K562 (cell line): ENCODE measurements around the gene GSTM2. TPM values are rescaled to one million over a fixed set of nuclear protein-coding genes. Genes with fewer than 3 reads are reported as not detected.
A peak's percentile ranks its signal among the peaks of the same experiment; 100 is the strongest.

ENCODE experiments used
- ARID1B ChIP-seq: fragments of 450-650 bp; IDR thresholded peaks from 2 replicates; pipeline ENCODE4 v1.6.1; 2016; ENCODE audit warnings: antibody characterized with exemption, mild to moderate bottlenecking, inconsistent platforms
- CHCHD3 ChIP-seq: fragments of 250-450 bp; sonication (Bioruptor Pico); IDR thresholded peaks from 2 replicates; pipeline ENCODE4 v2.1.2; 2022; ENCODE audit warnings: mild to moderate bottlenecking
- CXXC5 ChIP-seq: fragments of 250-450 bp; sonication (Bioruptor Pico); IDR thresholded peaks from 2 replicates; pipeline ENCODE4 v1.8.0; 2022; ENCODE audit warnings: inconsistent platforms, mild to moderate bottlenecking, moderate library complexity
- DACH1 ChIP-seq: fragments of 450-650 bp; IDR thresholded peaks from 2 replicates; pipeline ENCODE4 v1.6.1; 2018; ENCODE audit not compliant: partially characterized antibody
- EP300 ChIP-seq: IDR thresholded peaks from 2 replicates; pipeline ENCODE4 v1.6.1; 2012; ENCODE audit warnings: low read length, improper control_type of control experiment
- NFATC3 ChIP-seq: fragments of 450-650 bp; IDR thresholded peaks from 2 replicates; pipeline ENCODE4 v1.6.1; 2017; ENCODE audit warnings: mild to moderate bottlenecking
- NR2C1 ChIP-seq, 2 experiments: fragments of 450-650 bp; IDR thresholded peaks; 2 replicates each; pipeline ENCODE4 v1.6.1; 2017; ENCODE audit warnings: mild to moderate bottlenecking in 2 of 2, antibody characterized with exemption in 1 of 2, inconsistent platforms in 1 of 2, missing compliant biosample characterization in 1 of 2, missing genetic modification characterization in 1 of 2
- TSC22D4 ChIP-seq: fragments of 450-650 bp; IDR thresholded peaks from 2 replicates; pipeline ENCODE4 v1.6.1; 2016; ENCODE audit warnings: missing genetic modification characterization, missing biosample characterization, control low read depth
- ZBTB33 ChIP-seq: sonication (generic); formaldehyde crosslinking; IDR thresholded peaks from 2 replicates; pipeline ENCODE4 v1.8.1; 2023; ENCODE audit warnings: mild to moderate bottlenecking, missing genetic modification reagents
- ZNF408 ChIP-seq: fragments of 250-450 bp; sonication (Bioruptor Pico); IDR thresholded peaks from 2 replicates; pipeline ENCODE4 v1.4.0; 2020; ENCODE audit warnings: low read depth, mild to moderate bottlenecking, moderate library complexity
- polyA plus RNA-seq, 8 experiments: library from polyadenylated mRNA; depleted of rRNA in 4 of 8; stranded (reverse) in 5 of 8; unstranded in 3 of 8; fragments of >200 nt; fragmentation: Nextera tagmentation in 2 of 8; fragmentation: Illumina TruSeq in 1 of 8; extraction: Ambion mirVana in 2 of 8; extraction: Trizol in 1 of 8; gene quantifications; 2 replicates each; pipeline versions ENCODE4 v1.2.1 to v1.2.3, GENCODE V29; 2011 to 2014; ENCODE audit warnings: inconsistent platforms in 1 of 8, missing spikeins in 1 of 8
- total RNA-seq, 7 experiments: library from RNA; depleted of rRNA in 6 of 7; stranded (reverse); fragments of >200 nt in 6 of 7; fragmentation: Illumina TruSeq in 2 of 7; extraction: Trizol in 2 of 7; gene quantifications; 2 replicates each; pipeline versions ENCODE4 v1.2.1 to v1.2.3, GENCODE V29; 2011 to 2021; ENCODE audit warnings: low replicate concordance in 1 of 7
- TF ChIP-seq, protein P1 (sequence below), 2 experiments: fragments of 450-650 bp; IDR thresholded peaks; 2 replicates each; pipeline ENCODE4 v1.6.1; 2016; ENCODE audit warnings: mild to moderate bottlenecking in 2 of 2, borderline replicate concordance in 1 of 2, low read depth in 1 of 2, moderate library complexity in 1 of 2
- TF ChIP-seq, protein P2 (sequence below): fragments of 250-450 bp; sonication (Bioruptor Pico); IDR thresholded peaks from 2 replicates; pipeline ENCODE4 v1.8.0; 2021; ENCODE audit warnings: mild to moderate bottlenecking, moderate library complexity
- TF ChIP-seq, protein P3 (sequence below): fragments of 450-650 bp; IDR thresholded peaks from 2 replicates; pipeline ENCODE4 v1.6.1; 2016
- TF ChIP-seq, protein P4 (sequence below): sonication (generic); formaldehyde crosslinking; IDR thresholded peaks from 2 replicates; pipeline ENCODE4 v1.8.0; 2022; ENCODE audit warnings: mild to moderate bottlenecking, missing genetic modification reagents

Gene GSTM2
- total and polyA plus RNA-seq, 9 of the 15 experiments (the other 6 are each of a cell fraction or from before 2014, with no cell fraction given), result 1.6 to 15.1 (median 6.8) TPM

GRCh38 chr1:109719337-109719837, 51.5 kb downstream of the GSTM2 start (continued):
- TF ChIP-seq, protein P1, sequence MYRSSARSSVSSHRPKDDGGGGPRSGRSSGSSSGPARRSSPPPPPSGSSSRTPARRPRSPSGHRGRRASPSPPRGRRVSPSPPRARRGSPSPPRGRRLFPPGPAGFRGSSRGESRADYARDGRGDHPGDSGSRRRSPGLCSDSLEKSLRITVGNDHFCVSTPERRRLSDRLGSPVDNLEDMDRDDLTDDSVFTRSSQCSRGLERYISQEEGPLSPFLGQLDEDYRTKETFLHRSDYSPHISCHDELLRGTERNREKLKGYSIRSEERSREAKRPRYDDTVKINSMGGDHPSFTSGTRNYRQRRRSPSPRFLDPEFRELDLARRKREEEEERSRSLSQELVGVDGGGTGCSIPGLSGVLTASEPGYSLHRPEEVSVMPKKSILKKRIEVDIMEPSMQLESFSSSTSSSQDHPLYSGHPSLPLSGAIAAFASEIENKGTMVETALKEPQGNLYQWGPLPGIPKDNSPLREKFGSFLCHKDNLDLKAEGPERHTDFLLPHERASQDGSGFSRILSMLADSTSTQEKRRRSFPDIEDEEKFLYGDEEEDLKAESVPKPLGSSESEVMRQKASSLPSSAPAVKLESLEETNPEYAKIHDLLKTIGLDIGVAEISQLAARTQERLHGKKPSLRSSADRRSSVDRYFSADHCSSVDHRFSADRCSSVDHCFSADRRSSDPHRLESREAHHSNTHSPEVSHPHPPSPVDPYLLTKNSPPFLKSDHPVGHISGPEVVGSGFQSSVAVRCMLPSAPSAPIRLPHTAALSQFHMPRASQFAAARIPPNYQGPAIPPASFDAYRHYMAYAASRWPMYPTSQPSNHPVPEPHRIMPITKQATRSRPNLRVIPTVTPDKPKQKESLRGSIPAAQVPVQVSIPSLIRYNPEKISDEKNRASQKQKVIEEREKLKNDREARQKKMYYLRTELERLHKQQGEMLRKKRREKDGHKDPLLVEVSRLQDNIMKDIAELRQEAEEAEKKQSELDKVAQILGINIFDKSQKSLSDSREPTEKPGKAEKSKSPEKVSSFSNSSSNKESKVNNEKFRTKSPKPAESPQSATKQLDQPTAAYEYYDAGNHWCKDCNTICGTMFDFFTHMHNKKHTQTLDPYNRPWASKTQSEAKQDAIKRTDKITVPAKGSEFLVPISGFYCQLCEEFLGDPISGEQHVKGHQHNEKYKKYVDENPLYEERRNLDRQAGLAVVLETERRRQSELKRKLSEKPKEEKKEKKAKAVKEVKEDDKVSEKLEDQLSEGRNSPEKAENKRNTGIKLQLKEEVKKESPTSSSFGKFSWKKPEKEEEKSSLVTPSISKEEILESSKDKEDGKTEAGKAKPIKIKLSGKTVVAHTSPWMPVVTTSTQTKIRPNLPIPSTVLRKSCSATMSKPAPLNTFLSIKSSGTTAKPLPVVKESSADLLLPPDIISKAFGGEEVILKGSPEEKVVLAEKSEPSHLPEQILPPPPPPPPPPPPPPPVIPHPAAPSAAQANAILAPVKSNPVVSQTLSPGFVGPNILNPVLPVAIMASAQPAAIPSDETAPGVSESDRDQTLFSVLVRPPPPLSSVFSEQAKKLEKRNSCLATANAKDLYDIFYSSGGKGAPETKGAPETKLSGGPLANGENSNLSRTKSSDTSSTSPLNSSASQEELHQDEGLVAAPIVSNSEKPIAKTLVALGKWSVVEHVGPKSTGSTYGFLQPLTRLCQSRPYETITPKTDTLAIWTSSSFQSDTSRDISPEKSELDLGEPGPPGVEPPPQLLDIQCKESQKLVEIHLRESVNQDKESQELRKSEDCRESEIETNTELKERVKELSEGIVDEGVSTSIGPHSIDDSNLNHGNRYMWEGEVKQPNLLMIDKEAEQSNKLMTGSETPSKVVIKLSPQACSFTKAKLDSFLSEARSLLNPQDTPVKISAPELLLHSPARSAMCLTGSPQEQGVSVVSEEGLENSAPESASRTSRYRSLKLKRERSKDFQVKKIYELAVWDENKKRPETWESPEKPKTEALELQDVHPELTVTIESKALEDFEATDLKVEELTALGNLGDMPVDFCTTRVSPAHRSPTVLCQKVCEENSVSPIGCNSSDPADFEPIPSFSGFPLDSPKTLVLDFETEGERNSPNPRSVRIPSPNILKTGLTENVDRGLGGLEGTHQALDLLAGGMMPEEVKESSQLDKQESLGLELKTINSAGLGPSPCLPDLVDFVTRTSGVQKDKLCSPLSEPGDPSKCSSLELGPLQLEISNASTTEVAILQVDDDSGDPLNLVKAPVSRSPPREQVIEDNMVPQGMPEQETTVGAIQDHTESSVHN (IDR thresholded peaks at IDR 0.05; ENCODE audit: borderline replicate concordance in 1 of 2, low read depth in 1 of 2), result 0 out of 4 replicates have a peak, but pooled peaks of 1 of the 2 experiments have one; percentile 14
- TF ChIP-seq, protein P2, sequence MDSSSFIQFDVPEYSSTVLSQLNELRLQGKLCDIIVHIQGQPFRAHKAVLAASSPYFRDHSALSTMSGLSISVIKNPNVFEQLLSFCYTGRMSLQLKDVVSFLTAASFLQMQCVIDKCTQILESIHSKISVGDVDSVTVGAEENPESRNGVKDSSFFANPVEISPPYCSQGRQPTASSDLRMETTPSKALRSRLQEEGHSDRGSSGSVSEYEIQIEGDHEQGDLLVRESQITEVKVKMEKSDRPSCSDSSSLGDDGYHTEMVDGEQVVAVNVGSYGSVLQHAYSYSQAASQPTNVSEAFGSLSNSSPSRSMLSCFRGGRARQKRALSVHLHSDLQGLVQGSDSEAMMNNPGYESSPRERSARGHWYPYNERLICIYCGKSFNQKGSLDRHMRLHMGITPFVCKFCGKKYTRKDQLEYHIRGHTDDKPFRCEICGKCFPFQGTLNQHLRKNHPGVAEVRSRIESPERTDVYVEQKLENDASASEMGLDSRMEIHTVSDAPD, result no peak
- TF ChIP-seq ARID1B (peak; percentile 84), NFATC3 (0 out of 2 replicates have a peak, but pooled peaks have one; percentile 69), CHCHD3 (CRISPR knock-in tag) (0 out of 2 replicates have a peak, but pooled peaks have one; percentile 56), CXXC5 (CRISPR knock-in tag) (peak; percentile 51), DACH1 (peak; percentile 38), EP300 (peak; percentile 79), ZBTB33 (CRISPR knock-in tag) (no peak), TSC22D4 (tag) (no peak), NR2C1 (IDR thresholded peaks at IDR 0.05) (no peak), NR2C1 (tag; IDR thresholded peaks at IDR 0.05) (peak; percentile 46; the same call in 1 of the 2 replicates), ZNF408 (CRISPR knock-in tag) (no peak)
- TF ChIP-seq, protein P3, sequence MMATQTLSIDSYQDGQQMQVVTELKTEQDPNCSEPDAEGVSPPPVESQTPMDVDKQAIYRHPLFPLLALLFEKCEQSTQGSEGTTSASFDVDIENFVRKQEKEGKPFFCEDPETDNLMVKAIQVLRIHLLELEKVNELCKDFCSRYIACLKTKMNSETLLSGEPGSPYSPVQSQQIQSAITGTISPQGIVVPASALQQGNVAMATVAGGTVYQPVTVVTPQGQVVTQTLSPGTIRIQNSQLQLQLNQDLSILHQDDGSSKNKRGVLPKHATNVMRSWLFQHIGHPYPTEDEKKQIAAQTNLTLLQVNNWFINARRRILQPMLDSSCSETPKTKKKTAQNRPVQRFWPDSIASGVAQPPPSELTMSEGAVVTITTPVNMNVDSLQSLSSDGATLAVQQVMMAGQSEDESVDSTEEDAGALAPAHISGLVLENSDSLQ, result 0 out of 2 replicates have a peak, but pooled peaks have one; percentile 20
- TF ChIP-seq, protein P4, sequence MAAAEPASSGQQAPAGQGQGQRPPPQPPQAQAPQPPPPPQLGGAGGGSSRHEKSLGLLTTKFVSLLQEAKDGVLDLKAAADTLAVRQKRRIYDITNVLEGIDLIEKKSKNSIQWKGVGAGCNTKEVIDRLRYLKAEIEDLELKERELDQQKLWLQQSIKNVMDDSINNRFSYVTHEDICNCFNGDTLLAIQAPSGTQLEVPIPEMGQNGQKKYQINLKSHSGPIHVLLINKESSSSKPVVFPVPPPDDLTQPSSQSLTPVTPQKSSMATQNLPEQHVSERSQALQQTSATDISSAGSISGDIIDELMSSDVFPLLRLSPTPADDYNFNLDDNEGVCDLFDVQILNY (CRISPR knock-in tag), result no peak
